ENCODE measurements around the gene NAP1L4. TPM values are rescaled to one million over a fixed set of nuclear protein-coding genes. Genes with fewer than 3 reads are reported as not detected.
"Not testable (repeated sequence)": the region's sequence is repeated elsewhere in the genome, so short reads cannot be mapped to it uniquely, and the experiment has no call there.

NAP1L4 gene
- total RNA-seq, 1 experiment from 2014 or later = 98.0 TPM

- H3K4me3 ChIP-seq, DNase-seq, H3K9me3 ChIP-seq, H3K27me3 ChIP-seq, H3K36me3 ChIP-seq: not testable (repeated sequence)
Observed at GRCh38 chr11:2937641-2938457, 54.3 kb downstream of the NAP1L4 start.

GRCh38 chr11:2934611-2935239 is 57.4 kb downstream of the NAP1L4 start:
- H3K27me3 ChIP-seq = no peaks in the 10 kb centered on the region
- no peak for DNase-seq
- H3K9me3 ChIP-seq = no peaks in the 10 kb centered on the region
- H3K36me3 ChIP-seq = no peaks in the 10 kb centered on the region
- H3K4me3 ChIP-seq = no peak overlapping the region

- no peak for DNase-seq
- H3K4me3 ChIP-seq = no peak overlapping the region
- no peaks in the 10 kb centered on the region for H3K9me3 ChIP-seq
- no peaks in the 10 kb centered on the region for H3K27me3 ChIP-seq
- no peaks in the 10 kb centered on the region for H3K36me3 ChIP-seq
Observed at GRCh38 chr11:2934021-2934550, 58.0 kb downstream of the NAP1L4 start.

- Histone ChIP-seq H3K4me3 (no peak overlapping the region), H3K27me3 (no peaks in the 10 kb centered on the region), H3K36me3 (no peaks in the 10 kb centered on the region), H3K9me3 (no peaks in the 10 kb centered on the region)
- DNase-seq = peak; percentile 94
Observed at GRCh38 chr11:2933375-2934020, 58.6 kb downstream of the NAP1L4 start.

GRCh38 chr11:2932850-2933251 is 59.3 kb downstream of the NAP1L4 start:
- peak; percentile 63 for DNase-seq
- Histone ChIP-seq H3K27me3 (no peaks in the 10 kb centered on the region), H3K4me3 (no peak overlapping the region), H3K9me3 (no peaks in the 10 kb centered on the region), H3K36me3 (peaks cover under 1% of the 10 kb centered on the region; the same call in 1 of the 2 replicates)

GRCh38 chr11:2931771-2932738 is 60.1 kb downstream of the NAP1L4 start:
- Histone ChIP-seq H3K9me3 (no peaks in the 10 kb centered on the region), H3K36me3 (peaks cover 3% of the 10 kb centered on the region; the same call in 1 of the 2 replicates), H3K4me3 (no peak overlapping the region), H3K27me3 (no peaks in the 10 kb centered on the region)
- DNase-seq = no peak

- Histone ChIP-seq H3K9me3 (no peaks in the 10 kb centered on the region), H3K27me3 (no peaks in the 10 kb centered on the region), H3K36me3 (peaks cover 3% of the 10 kb centered on the region; the same call in 1 of the 2 replicates), H3K4me3 (no peak overlapping the region)
- no peak for DNase-seq
Observed at GRCh38 chr11:2931420-2931746, 60.7 kb downstream of the NAP1L4 start.

GRCh38 chr11:2930704-2931419 is 61.3 kb downstream of the NAP1L4 start:
- peak; percentile 56 for DNase-seq
- peaks cover 3% of the 10 kb centered on the region; the same call in 1 of the 2 replicates for H3K36me3 ChIP-seq
- H3K4me3 ChIP-seq = peak overlapping the region; percentile 70; the same call in 1 of the 2 replicates
- no peaks in the 10 kb centered on the region for H3K9me3 ChIP-seq
- no peaks in the 10 kb centered on the region for H3K27me3 ChIP-seq

GRCh38 chr11:2929950-2930703 is 62.0 kb downstream of the NAP1L4 start:
- peak; percentile 73 for DNase-seq
- peaks cover 3% of the 10 kb centered on the region; the same call in 1 of the 2 replicates for H3K36me3 ChIP-seq
- H3K27me3 ChIP-seq = no peaks in the 10 kb centered on the region
- peak overlapping the region; percentile 70 for H3K4me3 ChIP-seq
- H3K9me3 ChIP-seq = no peaks in the 10 kb centered on the region

GRCh38 chr11:2929531-2929949 is 62.6 kb downstream of the NAP1L4 start:
- peak; percentile 84 for DNase-seq

GRCh38 chr11:2928605-2929530 is 63.3 kb downstream of the NAP1L4 start, which contains the start of gene PHLDA2:
PHLDA2 (minus strand) TSS chr11:2929420; CDS start chr11:2929364, 56 bp downstream.
- DNase-seq = peak; percentile 73
- Histone ChIP-seq H3K27me3 (no peaks in the 10 kb centered on the region), H3K36me3 (peaks cover 3% of the 10 kb centered on the region; the same call in 1 of the 2 replicates), H3K9me3 (no peaks in the 10 kb centered on the region), H3K4me3 (peak within 1 kb of the TSS; percentile 70)

More at GRCh38 chr11:2929531-2929949, 62.6 kb downstream of the NAP1L4 start:
- no peaks in the 10 kb centered on the region for H3K27me3 ChIP-seq
- H3K9me3 ChIP-seq = no peaks in the 10 kb centered on the region
- H3K36me3 ChIP-seq = peaks cover 3% of the 10 kb centered on the region; the same call in 1 of the 2 replicates
- peak overlapping the region; percentile 70 for H3K4me3 ChIP-seq

GRCh38 chr11:2927851-2928604 is 64.1 kb downstream of the NAP1L4 start:
- Histone ChIP-seq H3K4me3 (peak overlapping the region; percentile 70), H3K27me3 (no peaks in the 10 kb centered on the region), H3K36me3 (peaks cover 3% of the 10 kb centered on the region; the same call in 1 of the 2 replicates), H3K9me3 (no peaks in the 10 kb centered on the region)
- peak; percentile 55 for DNase-seq

- Histone ChIP-seq H3K27me3 (no peaks in the 10 kb centered on the region), H3K36me3 (peaks cover 3% of the 10 kb centered on the region; the same call in 1 of the 2 replicates), H3K4me3 (peak overlapping the region; percentile 70), H3K9me3 (no peaks in the 10 kb centered on the region)
- DNase-seq = no peak
Observed at GRCh38 chr11:2927121-2927800, 64.9 kb downstream of the NAP1L4 start.
